GM18511 (cell line): Measurements from ENCODE around the gene TNRC6A.

Experiments used
- ATAC-seq: cut with Tn5 transposase; IDR thresholded peaks from one replicate; pipeline ENCODE4 v1.9.1; 2021; ENCODE audit warnings: mild to moderate bottlenecking, moderate library complexity; ENCODE audit not compliant: unreplicated experiment

TNRC6A gene

DNA sequence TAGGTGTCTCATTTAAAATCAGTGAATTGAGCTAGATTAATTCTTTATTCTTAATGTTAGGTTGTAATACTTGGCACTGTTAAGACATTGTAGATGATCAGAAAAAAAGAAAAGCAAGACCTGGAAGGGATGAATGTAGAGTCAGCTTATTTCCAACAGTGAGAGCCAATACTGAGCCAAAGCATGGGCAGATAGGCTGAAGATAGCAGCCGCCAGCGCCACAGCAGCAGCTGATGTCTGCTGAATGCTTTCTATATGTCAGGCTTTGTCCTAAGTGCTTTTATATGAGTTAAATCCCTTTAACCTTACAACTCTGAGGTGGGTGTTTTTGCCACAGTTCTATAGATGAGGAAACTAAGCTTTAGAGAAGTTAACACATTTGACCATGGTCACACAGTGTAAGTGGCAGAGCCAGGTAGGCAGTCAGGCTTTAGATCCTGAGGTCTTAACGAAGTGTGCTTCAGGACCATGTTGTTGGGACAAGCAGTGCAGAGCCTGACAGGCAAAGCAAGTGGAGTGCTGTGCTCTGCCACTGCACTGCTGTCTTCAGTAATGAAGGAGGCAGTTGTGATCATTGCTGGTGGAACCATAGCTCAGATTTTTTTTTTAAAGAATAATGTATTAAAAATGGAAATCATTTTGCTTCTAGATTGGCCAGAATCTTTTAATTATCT, 25.9 kb downstream of the TNRC6A start:
- no peak for ATAC-seq

DNA sequence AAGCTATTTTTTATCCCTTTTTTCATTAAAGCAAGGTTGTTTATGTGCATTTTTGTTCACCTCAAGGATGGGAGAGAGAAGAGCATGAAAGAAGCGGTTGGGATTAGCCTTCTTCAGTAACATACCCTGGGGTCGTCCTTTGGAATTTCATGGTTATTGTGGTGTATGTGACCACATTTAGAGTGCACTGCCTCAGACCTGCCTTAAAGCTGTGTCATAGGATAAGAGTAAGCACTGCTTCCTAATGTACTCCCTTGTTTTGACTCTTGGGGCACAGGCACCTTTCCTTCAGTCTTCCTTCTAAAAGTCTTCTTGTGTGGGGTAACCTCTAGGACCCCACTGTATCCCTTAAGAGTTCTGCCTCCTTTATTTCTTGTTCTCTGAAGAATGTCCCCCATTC, 28.9 kb downstream of the TNRC6A start:
- no peak for ATAC-seq

DNA sequence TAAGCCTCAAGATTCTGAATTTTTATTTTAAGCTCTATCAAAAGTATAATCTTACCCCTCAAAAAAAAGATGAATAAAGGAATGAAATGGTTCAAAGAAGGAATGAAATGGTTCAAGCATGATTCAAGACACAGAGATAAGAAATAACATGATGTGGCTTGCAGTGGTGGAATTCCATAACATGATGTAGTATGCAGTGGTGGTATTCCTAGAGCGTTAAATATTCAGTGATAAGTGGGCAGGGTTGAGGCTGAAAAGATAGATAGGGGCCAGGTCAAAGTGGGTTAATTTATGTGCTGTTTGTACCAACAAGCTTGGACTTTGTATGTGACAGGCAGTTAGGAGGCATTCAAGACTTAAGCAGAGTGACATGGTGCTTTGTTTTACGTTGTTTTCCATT, 29.6 kb downstream of the TNRC6A start:
- ATAC-seq: no peak

DNA sequence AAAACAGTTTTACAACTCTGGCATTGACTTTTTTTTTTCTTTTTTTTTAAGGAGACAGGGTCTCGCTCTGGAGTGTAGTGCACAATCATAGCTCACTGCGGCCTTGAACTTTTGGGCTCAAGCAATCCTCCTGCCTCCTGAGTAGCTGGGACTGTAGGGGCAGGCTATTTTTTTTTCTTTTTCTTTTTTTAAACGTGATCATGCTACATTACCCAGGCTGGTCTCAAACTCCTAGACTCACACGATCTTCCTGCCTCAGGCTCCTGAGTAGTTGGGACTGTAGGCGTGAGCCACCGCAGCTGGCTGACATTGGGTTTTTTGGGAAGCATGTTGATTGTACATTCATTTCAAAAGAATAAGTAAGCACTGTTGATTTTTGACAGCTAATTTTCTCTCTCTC, 32.1 kb downstream of the TNRC6A start:
- no peak for ATAC-seq

DNA sequence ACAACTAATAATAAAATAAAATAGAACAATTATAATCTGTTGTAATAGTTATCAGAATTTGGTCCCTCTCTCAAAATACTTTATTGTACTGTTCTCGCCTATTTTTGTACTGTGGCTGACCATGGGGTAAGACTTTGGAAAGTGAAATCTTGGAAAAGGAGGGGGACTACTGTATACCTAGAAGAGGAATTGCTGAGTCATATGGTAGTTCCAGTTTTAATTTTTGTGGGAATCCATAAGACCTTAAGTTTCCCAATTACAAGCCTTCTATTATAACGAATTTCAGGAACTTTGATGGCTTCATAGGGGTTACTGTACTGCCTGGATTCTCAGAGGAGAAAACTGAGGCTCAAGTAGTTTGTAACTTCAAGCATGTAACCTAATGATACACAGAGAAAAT, 35.5 kb downstream of the TNRC6A start:
- ATAC-seq: no peak

DNA sequence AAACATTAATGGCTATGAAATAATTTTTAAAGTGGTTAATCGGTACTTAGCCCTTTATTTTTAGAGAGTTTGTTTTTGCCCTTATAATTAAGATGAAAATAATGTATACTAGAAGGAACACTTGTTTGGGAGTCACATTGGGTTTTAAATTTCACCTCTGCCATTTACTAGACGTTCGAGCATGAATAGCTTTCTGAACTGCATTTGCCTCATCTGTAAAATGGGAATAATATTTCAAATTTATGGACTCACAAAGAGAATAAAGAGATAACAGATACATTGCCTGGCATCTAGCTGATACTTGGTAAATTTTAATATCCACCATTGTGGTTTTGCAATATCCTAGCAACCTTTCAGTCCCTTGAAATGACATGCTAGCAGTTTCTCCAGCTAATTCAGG, 36.6 kb downstream of the TNRC6A start:
- no peak for ATAC-seq

DNA sequence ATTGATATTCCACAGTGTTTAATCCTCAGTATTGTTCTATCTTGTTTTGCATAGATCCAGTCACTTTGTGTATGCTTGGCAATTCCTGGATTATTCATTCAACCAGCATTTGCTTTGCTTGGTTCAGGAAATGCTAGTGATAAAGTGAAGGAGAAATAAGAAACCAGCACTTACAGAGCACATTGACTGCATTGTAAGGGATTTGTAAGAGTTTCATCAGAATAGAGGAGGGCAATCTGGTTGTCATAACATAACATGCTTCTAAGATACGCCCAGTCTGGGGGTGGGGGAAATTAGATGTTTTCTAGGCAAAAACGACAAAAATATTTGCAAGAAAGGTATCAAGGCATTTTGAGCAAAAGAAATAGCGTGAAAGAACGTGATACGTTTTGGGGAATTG, 40.4 kb downstream of the TNRC6A start:
- no peak for ATAC-seq

DNA sequence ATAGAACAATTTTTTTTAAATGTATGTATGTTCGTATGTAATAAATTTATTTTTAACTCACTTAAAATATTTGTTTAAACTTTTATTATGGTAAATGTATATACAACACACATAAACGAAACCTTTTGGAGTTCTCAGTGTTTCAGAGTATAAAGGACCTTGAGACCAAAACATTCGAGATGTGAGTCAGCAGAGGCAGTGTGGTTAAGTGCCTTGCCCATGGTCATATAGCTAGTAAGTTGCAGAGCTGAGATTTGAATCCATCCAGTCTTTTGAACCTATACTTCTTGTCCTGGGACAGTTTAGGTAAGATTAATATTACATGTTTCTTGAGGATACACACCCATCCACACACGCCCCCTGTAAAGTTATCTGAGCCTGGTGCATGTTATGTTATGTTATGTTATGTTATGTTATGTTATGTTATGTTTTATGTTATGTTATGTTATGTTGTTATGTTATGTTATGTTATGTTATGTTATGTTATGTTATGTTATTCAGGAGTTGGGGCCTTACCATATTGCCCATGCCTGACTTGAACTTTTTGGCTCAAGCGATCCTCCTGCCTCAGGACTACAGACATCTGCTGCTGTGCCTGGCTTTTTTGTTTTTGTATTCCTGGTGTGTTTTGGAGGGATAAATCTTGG, 41.8 kb downstream of the TNRC6A start:
- ATAC-seq: no peak

DNA sequence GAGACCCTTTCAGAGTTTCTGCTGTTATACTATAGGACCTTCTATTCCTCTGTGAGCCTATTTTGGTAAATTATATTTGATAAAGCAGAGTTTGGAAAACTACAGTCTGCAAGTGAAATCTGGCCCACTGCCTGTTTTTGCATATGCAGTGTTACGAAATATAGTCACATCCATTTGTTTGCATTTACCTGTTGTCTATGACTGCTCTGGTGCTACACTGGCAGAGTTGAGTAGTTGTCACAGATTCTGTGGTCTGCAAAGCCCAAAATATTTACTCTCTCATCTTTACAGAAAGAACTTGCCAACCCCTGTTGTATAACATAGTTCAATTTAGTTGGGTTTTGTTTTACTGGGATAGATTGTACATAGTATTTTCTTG, 42.3 kb downstream of the TNRC6A start:
- ATAC-seq: no peak

DNA sequence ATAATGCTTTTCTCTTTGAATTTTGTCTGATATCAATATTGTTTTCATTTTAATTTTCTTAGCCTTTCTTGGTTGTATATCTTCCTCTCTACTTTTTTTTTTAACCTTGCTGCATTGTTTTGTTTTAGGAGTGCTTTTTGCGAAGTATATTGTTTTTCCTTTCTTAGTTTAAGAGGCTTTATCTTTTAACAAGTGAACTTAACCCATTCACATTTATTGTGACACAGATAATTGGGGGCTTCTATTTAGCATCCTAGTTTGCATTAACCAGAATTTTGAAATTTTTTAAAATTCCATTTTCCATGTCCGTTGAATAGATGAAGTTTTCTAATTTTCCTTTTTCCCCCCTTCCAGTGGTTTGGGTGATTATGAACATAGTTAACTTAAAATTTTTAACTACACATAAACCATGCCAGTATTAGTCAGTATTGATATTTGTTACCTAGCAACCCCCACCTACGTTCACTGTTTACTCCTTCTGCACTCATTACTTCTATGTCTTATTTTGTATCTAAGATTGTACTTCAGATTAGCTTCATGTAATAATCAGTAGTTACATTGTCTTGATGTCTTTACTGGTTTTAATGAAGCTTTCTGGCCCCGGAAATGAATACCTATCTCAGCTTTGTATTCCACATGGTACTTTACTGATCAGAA, 44.4 kb downstream of the TNRC6A start:
- ATAC-seq: no peak

DNA sequence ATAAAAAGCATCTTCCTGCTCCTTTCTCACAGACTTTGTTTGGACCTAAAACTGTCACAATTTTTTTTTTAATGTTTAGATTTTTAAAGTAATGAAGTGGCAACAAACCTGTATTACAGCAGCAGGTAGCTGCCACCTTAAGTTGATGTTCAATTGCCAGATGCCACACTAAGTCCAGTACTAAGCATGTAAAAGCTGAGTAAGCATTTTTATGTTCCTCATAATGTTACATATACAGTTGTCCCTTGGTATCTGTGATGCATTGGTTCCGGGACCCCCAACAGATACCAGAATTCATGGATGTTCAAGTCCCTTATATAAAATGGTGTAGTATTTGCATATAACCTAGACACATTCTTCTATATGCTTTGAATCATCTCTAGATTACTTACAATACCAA, 45.1 kb downstream of the TNRC6A start:
- ATAC-seq: no peak

DNA sequence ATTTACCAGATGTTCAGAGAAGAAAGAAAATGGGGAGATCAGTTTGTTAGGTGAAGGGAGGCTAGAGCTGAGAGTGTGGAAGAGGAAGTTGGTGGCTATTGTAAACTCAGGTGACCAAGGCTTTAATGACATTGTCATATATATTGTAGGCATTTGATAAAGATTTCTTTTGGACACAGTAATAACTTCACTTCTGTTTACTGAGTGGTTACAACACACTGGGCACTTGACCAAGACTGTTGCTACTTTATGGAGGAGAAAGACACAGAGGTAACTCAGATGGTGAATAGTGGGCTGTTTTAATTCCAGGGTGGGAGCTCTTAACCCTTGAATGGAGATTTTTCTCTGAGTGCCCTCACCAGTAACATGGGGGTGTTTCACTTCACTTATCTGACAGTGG, 46.0 kb downstream of the TNRC6A start:
- ATAC-seq: no peak

DNA sequence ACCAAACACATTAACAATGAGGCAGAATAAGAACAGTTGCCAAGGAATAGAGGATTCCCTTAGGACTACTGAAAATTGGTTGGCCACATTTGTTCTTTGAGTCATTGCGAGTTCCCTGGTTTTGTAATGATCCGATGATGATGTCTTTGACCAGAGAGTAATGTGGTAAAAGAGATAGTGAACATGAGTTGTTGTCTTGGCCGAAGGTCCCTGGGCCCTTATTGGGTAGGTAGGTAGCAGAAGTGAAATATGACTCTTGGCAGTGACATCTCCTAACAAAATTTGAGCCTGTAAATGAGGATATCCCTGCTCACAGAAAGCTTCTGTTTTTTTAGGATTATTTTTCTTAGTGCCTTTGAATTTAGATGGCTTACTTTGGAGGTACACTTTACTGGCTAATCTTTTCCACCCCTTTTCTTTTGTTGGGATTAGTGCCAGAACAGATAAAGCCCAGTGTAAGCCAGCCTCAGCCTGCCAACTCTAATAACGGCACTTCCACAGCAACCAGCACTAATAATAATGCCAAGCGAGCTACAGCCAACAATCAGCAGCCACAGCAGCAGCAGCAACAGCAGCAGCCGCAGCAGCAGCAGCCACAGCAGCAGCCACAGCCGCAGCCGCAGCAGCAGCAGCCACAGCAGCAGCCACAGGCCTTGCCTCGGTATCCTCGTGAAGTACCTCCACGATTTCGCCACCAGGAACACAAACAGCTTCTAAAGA, 47.2 kb downstream of the TNRC6A start:
- no peak for ATAC-seq

DNA sequence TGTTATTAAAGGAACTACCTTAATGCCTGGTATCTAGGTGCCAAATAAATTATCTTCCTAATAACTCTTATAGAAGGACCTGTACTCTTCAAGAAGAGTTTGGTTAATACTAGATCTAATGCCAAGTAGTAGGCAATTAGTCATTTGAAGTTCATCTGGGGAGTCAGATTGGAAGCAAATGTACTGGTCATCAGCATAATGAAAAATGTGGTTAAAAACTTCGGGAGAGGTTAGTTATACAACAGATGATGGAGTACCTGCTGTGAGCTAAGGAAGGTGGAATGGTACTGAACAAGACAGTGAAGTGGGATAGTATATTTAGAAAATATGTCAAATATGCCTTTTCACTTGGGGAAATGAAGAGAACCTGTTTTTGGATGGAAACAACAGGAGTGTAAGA, 49.2 kb downstream of the TNRC6A start:
- ATAC-seq: no peak

DNA sequence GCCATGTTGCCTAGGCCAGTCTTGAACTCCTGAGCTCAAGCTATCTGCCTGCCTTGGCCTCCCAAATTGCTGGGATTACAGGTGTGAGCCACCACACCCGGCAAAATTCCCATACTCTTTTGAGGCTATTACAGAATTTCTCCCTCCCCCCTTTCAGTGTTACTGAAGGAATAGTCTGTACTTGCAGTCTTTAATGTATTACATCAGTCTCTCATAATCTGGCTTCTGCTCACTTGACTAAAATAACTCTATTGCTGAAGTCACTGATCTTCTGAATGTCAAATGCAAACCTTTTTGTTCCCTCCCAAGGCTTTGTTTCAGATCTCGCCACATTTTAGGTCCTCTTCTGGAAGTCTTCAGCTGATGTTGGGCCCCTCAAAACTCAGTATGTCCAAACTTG, 51.8 kb downstream of the TNRC6A start:
- ATAC-seq: no peak

DNA sequence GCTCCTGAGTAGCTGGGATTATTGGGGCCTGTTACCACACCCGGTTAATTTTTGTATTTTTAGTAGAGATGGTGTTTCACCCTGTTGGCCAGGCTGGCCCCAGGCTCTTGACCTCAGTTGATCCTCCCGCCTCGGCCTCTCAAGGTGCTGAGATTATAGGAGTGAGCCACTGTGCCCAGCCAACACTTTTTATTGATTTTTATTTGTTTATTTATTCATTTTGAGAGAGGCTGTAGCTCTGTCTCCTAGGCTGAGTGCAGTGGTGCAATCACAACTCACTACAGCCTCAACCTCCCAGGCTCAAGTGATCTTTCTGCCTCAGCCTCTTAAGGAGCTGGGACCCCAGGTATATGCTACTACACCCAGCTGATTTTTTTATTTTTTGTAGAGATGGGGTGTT, 54.7 kb downstream of the TNRC6A start:
- no peak for ATAC-seq

DNA sequence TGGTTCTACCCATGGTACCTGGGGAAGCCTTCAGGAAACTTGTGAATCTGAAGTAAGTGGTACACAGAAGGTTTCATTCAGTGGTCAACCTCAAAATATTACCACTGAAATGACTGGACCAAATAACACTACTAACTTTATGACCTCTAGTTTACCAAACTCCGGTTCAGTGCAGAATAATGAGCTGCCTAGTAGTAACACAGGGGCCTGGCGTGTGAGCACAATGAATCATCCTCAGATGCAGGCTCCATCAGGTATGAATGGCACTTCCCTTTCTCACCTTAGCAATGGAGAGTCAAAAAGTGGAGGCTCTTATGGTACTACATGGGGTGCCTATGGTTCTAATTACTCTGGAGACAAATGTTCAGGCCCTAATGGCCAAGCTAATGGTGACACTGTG, 60.4 kb downstream of the TNRC6A start:
- no peak for ATAC-seq

DNA sequence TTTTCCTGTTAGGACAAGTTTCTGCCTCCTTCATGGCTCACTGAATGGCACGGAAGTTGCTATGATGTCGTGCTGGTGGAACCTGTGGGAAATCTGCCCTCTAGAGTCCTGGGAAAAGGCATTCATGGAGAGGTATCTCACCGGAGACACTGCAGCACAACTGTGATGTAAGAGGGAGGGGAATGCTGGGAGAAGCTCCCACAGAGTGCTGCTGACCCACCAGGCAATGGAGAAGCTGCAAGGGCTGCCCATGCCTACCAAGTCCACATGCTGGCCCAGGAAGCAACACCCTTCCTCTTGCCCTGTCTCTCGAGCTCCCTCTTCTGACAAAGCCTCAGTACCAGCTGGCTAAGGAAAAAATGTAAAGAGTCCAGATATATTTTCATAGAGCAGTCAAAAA, 71.1 kb downstream of the TNRC6A start:
- no peak for ATAC-seq

DNA sequence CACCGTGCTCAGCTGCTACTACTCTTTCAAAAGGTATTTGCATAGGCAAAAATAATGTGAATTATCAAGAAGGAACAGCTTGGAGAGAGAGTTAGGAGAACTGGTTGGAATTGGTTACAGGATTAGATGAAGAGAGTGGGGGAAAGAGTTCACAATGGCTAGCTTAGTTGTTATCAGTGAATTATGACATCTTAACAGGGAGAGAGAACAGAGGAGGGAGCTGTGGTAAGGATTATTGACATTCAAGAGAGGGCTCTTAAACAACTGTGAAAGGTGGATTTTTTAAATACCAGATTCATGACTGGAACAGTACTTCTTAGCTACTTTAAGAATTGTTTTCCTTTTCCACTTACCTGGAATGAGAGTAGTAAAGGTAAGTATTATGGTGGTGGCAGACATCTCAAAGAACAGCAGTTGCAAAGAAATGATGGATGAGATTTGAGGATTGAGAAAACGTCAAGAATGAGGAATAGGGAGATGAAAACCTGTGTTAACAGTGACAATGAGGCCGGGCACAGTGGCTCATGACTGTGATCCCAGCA, 72.4 kb downstream of the TNRC6A start:
- no peak for ATAC-seq

DNA sequence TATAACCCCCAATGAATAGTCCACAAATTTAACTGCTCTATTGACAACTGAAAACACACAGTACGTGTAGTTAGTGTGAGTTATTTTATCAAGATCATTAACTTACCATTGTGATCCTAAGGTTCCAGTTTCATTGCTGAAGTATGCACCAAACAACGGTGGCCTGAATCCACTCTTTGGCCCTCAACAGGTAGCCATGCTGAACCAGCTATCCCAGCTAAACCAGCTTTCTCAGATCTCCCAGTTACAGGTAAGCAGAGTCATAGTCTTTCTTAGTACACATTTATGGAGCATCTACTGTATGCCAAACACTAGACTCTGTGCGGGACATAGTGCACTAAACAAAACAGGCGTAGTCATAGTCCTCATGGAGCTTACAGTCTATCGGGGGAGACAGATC, 76.0 kb downstream of the TNRC6A start:
- ATAC-seq: no peak

DNA sequence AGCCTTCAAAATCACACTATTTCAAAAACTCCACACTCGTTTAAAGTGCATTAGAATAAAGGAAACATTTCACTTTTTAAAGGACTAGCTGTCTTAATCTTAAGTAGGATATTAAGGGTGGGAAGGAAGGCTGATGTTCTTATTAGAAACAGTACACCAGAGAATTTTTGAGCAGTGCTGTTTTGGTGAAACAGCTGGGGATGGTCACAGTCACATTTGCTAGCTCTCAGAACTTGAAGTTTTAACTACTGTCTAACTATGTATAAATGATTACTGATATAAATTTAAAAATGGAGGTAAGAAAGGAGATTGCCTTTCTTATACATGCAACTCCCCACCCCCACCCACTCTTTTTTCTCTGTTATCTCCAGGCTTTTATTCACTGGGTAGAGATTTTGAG, 77.8 kb downstream of the TNRC6A start:
- no peak for ATAC-seq
